SK-N-MC (cell line): ENCODE results near the gene COL12A1.

Experiments
- EZH2 ChIP-seq: fragments of 200-600 bp; sonication (generic); IDR thresholded peaks from one replicate; pipeline ENCODE4 v1.6.1; 2017; ENCODE audit warnings: antibody characterized with exemption
- POLR2AphosphoS5 ChIP-seq: IDR thresholded peaks from 2 replicates; pipeline ENCODE4 v1.6.1; 2012; ENCODE audit warnings: mild to moderate bottlenecking, low read depth, low read length, borderline replicate concordance

GRCh38 chr6:75103431-75103830, 102.4 kb downstream of the COL12A1 start:
- no peak for TF ChIP-seq EZH2
- TF ChIP-seq POLR2AphosphoS5: no peak
